Spleen (tissue), 7 donors: Measurements from ENCODE around the gene CENPO.

ENCODE experiments used
- CTCF ChIP-seq, 11 experiments: fragments of 200-600 bp in 7 of 11; fragments of 450-650 bp in 4 of 11; sonication (generic) in 4 of 11; IDR thresholded peaks in 8 of 11; conservative IDR thresholded peaks in 3 of 11; 1 replicate in 7 of 11; 2 replicates in 4 of 11; pipeline versions ENCODE4 v1.4.0 to v1.8.0; 2016 to 2021; ENCODE audit warnings: antibody characterized with exemption in 11 of 11, inconsistent platforms in 4 of 11, mild to moderate bottlenecking in 1 of 11
- POLR2A ChIP-seq, 3 donors: fragments of 450-650 bp; IDR thresholded peaks; one replicate each; pipeline ENCODE4 v1.5.1; 2017; ENCODE audit warnings: antibody characterized with exemption in 3 of 3, mild to moderate bottlenecking in 1 of 3
- POLR2AphosphoS5 ChIP-seq, 3 donors: sonication (generic); formaldehyde crosslinking; IDR thresholded peaks; one replicate each; pipeline ENCODE4 v1.5.1; 2017; ENCODE audit warnings: antibody characterized with exemption in 3 of 3
- donor health status: DM: no; HTN: no; CAD: no; lungs with moderate emphysema.
- donor health status: DM: no; HTN: no; CAD: no.
- donor health status: DM: no; HTN: no; CAD: no.

- TF ChIP-seq CTCF (IDR thresholded peaks at IDR 0.05 in 8 of 11, conservative IDR thresholded peaks at IDR 0.05 in 3 of 11) = no peak
- no peak for TF ChIP-seq POLR2A (IDR thresholded peaks at IDR 0.05)
- TF ChIP-seq POLR2AphosphoS5 (IDR thresholded peaks at IDR 0.05) = no peak
Observed at GRCh38 chr2:24788816-24789215, 4.4 kb upstream of the CENPO start.
